Left renal pelvis (tissue), 4 donors: ENCODE data around the gene CAMTA1. TPM values are rescaled to one million over a fixed set of nuclear protein-coding genes. Genes with fewer than 3 reads are reported as not detected.
"Not testable (repeated sequence)": the region's sequence is repeated elsewhere in the genome, so short reads cannot be mapped to it uniquely, and the experiment has no call there.

Experiments used
- DNase-seq, 4 donors: peaks; one replicate each; pipeline ENCODE4 v3.0.0-alpha.2; 2013; ENCODE audit warnings: low read depth in 4 of 4, low spot score in 3 of 4
- polyA plus RNA-seq, 4 donors: library from polyadenylated mRNA; unstranded; fragments of 120-200 nt; gene quantifications; one replicate each; pipeline ENCODE4 v1.2.1, GENCODE V29; 2013; ENCODE audit not compliant: insufficient read length in 4 of 4

The CAMTA1 gene
- polyA plus RNA-seq, 4 donors = 50.7 to 99.9 (median 87.8) TPM

GRCh38 chr1:7770997-7771822 is 986.0 kb downstream of the CAMTA1 start, which contains the start of gene VAMP3:
Gene VAMP3, plus strand, starts transcription at chr1:7771296. Its CDS starts 88 bp downstream, at chr1:7771384.
- peak in 2 of 4 donors; percentile 46 to 60 for DNase-seq

GRCh38 chr1:7771823-7772299 is 986.6 kb downstream of the CAMTA1 start:
- no peak for DNase-seq

- DNase-seq = no peak
These were observed 992.3 kb downstream of the CAMTA1 start for GRCh38 chr1:7777591-7777990.

- DNase-seq = no peak
These were observed 992.9 kb downstream of the CAMTA1 start for GRCh38 chr1:7778133-7778628.

GRCh38 chr1:7780976-7781375 is 995.7 kb downstream of the CAMTA1 start:
- DNase-seq = no peak

GRCh38 chr1:7781501-7781900 is 996.2 kb downstream of the CAMTA1 start:
- DNase-seq = no peak

GRCh38 chr1:7781923-7782495 is 996.8 kb downstream of the CAMTA1 start:
- no peak for DNase-seq

GRCh38 chr1:7783178-7783711 is 998.0 kb downstream of the CAMTA1 start:
- DNase-seq = no peak

GRCh38 chr1:7783826-7784491 is 998.7 kb downstream of the CAMTA1 start, which contains the start of gene PER3:
Gene PER3, plus strand, starts transcription at chr1:7784291. Its CDS starts 587 bp downstream, at chr1:7784878.
- peak; percentile 86 to 94 (median 91) for DNase-seq

- DNase-seq = no peak
These were observed 999.3 kb downstream of the CAMTA1 start for GRCh38 chr1:7784492-7785071.

- no peak for DNase-seq
These were observed 999.9 kb downstream of the CAMTA1 start for GRCh38 chr1:7785108-7785507.

- no peak for DNase-seq
These were observed 1001.5 kb downstream of the CAMTA1 start for GRCh38 chr1:7786795-7787194.

- DNase-seq = no peak
These were observed 1004.6 kb downstream of the CAMTA1 start for GRCh38 chr1:7789828-7790227.

- not testable (repeated sequence) for DNase-seq
These were observed 1005.8 kb downstream of the CAMTA1 start for GRCh38 chr1:7791027-7791426.

GRCh38 chr1:7795406-7795805 is 1010.2 kb downstream of the CAMTA1 start:
- no peak for DNase-seq

- DNase-seq = no peak
These were observed 1020.2 kb downstream of the CAMTA1 start for GRCh38 chr1:7805460-7805859.

- no peak for DNase-seq
These were observed 1023.1 kb downstream of the CAMTA1 start for GRCh38 chr1:7808253-7808844.

GRCh38 chr1:7809742-7810141 is 1024.5 kb downstream of the CAMTA1 start:
- no peak for DNase-seq

- no peak for DNase-seq
These were observed 1025.1 kb downstream of the CAMTA1 start for GRCh38 chr1:7810395-7810794.

- no peak for DNase-seq
These were observed 1026.2 kb downstream of the CAMTA1 start for GRCh38 chr1:7811476-7811875.
